Colonic mucosa (tissue), 4 donors: ENCODE data around the gene CALB2. TPM values are rescaled to one million over a fixed set of nuclear protein-coding genes. Genes with fewer than 3 reads are reported as not detected.

Source experiments
- DNase-seq: peaks from one replicate; pipeline ENCODE4 v3.0.0-alpha.2; 2020
- H3K27ac ChIP-seq: fragments of 200-600 bp; one replicate; pipeline ENCODE4 v1.8.0; 2021
- H3K27me3 ChIP-seq: fragments of 200-600 bp; one replicate; pipeline ENCODE4 v1.8.0; 2021
- H3K36me3 ChIP-seq: fragments of 200-600 bp; one replicate; pipeline ENCODE4 v1.8.0; 2021
- H3K4me1 ChIP-seq: fragments of 200-600 bp; one replicate; pipeline ENCODE4 v1.8.0; 2021; ENCODE audit warnings: mild to moderate bottlenecking
- H3K4me3 ChIP-seq: fragments of 200-600 bp; one replicate; pipeline ENCODE4 v1.8.0; 2021
- H3K9ac ChIP-seq, 2 donors: one replicate each; pipeline ENCODE4 v1.7.0; 2013; ENCODE audit warnings: control low read depth in 2 of 2, low read depth in 2 of 2, low read length in 2 of 2
- H3K9me3 ChIP-seq: fragments of 200-600 bp; one replicate; pipeline ENCODE4 v1.8.0; 2021
- intact Hi-C: fragments of 100-400 bp; cut with DNase I; formaldehyde crosslinking; loops from one replicate; pipeline ENCODE4 v1.14.1; 2022
- total RNA-seq, 2 donors: library from RNA; stranded (reverse); fragmentation: NEBNext Ultra II Directional in 1 of 2; extraction: Animal tissue kit (Norgen Biotek cat#: 25700) in 1 of 2; gene quantifications; one replicate each; pipeline ENCODE4 v1.2.1, GENCODE V29; 2021
- TF ChIP-seq, protein P1 (sequence below): fragments of 200-600 bp; IDR thresholded peaks from one replicate; pipeline ENCODE4 v1.8.0; 2022; ENCODE audit warnings: antibody characterized with exemption, mild to moderate bottlenecking
- donor health status: healthy.
- donor health status: DM: no; HTN: no; CAD: no.
- donor health status: DM: no; HTN: no; CAD: no.

Gene CALB2
- total RNA-seq, 2 donors from 2014 or later, result 0.74 to 2.8 TPM

DNA sequence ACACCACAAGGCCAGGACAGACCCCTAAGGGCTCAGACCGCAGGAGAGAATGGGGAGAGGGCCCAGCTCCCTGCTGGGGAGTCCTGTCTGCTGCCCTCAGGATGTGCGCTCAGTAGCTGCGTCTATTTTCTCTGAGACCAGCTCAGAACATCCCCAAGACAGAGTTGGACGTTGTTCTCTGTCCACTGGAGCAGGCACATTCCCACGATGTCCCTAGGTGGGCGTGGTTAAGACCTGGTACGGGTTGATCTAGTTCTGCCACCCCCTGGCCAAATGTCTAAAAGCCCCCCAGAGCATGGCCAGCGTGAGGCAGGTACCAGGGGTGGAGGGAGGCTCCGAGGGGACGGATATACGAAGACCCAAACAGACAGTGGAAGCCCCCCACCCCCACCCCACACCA, 842 bp upstream of the CALB2 start:
- intact Hi-C loops, result no loop called here
- H3K36me3 ChIP-seq, result no peaks in the 10 kb centered on the region
- no peaks in the 10 kb centered on the region for H3K27me3 ChIP-seq
- H3K4me1 ChIP-seq, result no peaks in the 10 kb centered on the region
- no peaks in the 10 kb centered on the region for H3K9me3 ChIP-seq
- no peak overlapping the region for H3K9ac ChIP-seq
- DNase-seq, result no peak
- H3K4me3 ChIP-seq, result no peak overlapping the region
- TF ChIP-seq, protein P1, sequence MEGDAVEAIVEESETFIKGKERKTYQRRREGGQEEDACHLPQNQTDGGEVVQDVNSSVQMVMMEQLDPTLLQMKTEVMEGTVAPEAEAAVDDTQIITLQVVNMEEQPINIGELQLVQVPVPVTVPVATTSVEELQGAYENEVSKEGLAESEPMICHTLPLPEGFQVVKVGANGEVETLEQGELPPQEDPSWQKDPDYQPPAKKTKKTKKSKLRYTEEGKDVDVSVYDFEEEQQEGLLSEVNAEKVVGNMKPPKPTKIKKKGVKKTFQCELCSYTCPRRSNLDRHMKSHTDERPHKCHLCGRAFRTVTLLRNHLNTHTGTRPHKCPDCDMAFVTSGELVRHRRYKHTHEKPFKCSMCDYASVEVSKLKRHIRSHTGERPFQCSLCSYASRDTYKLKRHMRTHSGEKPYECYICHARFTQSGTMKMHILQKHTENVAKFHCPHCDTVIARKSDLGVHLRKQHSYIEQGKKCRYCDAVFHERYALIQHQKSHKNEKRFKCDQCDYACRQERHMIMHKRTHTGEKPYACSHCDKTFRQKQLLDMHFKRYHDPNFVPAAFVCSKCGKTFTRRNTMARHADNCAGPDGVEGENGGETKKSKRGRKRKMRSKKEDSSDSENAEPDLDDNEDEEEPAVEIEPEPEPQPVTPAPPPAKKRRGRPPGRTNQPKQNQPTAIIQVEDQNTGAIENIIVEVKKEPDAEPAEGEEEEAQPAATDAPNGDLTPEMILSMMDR, result no peak
- H3K27ac ChIP-seq, result no peak overlapping the region

DNA sequence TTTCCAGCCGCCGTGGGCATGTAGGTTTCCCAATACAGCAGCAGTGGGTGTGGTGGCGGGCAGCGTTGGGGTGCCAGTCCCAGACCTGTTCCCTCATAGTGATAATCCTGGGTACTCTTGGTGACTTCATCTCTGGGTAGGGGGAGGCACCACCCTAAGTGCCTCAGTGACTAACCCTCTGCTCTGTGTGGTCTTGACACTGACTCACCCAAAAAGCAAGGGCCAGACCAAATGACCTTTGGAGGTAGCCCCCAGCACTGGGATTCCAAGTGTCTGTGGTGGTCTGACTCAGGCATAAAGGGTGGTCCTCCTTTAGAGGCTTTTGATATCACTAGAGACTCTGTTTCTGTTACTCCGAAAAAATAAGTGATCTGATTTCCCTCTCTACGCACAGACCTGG, 908 bp downstream of the CALB2 start:
- intact Hi-C loops, result no loop called here
- Histone ChIP-seq H3K4me3 (no peak overlapping the region), H3K27me3 (no peaks in the 10 kb centered on the region), H3K36me3 (no peaks in the 10 kb centered on the region), H3K27ac (no peak overlapping the region), H3K9ac (no peak overlapping the region), H3K4me1 (no peaks in the 10 kb centered on the region), H3K9me3 (no peaks in the 10 kb centered on the region)
- no peak for DNase-seq
- TF ChIP-seq, protein P1, result no peak

DNA sequence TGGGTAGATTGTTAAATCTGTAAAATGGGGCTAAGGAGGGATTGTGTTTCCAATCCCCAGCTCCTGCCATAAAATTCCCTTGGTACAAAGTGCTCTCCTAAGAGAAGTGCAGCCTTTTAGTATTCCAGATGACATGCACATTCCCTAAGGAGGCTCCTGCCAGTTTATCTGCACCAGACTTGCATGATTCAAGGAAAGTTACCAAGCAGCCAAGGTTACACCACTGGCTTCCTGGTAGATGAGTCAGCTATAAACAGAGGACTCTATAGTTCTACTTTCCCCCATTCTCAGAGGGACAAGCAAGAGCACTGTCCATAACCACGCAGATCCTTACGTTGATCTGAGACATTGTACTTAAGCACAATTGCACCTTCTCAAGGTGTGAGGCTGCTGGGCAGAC, 1.9 kb downstream of the CALB2 start:
- H3K9me3 ChIP-seq, result no peaks in the 10 kb centered on the region
- H3K27me3 ChIP-seq, result no peaks in the 10 kb centered on the region
- DNase-seq, result no peak
- intact Hi-C loops, result no loop called here
- H3K9ac ChIP-seq, result no peak overlapping the region
- H3K4me1 ChIP-seq, result no peaks in the 10 kb centered on the region
- H3K36me3 ChIP-seq, result no peaks in the 10 kb centered on the region
- H3K4me3 ChIP-seq, result no peak overlapping the region
- H3K27ac ChIP-seq, result no peak overlapping the region
- TF ChIP-seq, protein P1, result no peak

DNA sequence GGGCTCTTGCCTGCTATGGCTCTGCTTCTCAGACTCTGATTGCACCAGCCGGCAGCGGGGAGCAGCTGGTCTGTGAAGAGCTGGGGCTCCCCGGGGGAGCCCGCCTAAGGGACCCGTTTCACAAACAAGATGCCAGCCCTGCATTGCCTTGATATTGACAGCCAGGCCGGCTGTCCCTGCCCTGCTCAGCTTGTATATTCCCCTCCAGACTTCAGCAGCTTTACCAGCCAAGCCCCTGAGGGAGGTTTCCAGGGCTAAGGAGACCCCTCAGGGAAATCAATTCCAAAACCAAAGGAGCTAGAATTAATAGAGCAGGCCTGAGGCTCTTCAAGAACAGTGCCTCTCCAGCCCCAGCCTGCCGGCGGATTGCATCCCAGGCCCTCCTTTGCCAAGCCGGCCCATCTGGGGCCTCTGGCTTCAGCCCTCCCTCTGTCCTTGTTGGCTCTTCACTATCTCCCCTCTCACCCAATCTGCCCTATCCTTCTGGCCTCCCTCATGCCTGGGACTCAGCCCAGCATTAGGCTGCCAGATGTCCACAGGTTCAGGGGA, 5.7 kb downstream of the CALB2 start:
- Histone ChIP-seq H3K9ac (no peak overlapping the region), H3K27me3 (no peaks in the 10 kb centered on the region), H3K9me3 (no peaks in the 10 kb centered on the region), H3K4me1 (no peaks in the 10 kb centered on the region), H3K36me3 (no peaks in the 10 kb centered on the region), H3K27ac (no peak overlapping the region), H3K4me3 (no peak overlapping the region)
- intact Hi-C loops, result no loop called here
- no peak for DNase-seq
- TF ChIP-seq, protein P1, result no peak

DNA sequence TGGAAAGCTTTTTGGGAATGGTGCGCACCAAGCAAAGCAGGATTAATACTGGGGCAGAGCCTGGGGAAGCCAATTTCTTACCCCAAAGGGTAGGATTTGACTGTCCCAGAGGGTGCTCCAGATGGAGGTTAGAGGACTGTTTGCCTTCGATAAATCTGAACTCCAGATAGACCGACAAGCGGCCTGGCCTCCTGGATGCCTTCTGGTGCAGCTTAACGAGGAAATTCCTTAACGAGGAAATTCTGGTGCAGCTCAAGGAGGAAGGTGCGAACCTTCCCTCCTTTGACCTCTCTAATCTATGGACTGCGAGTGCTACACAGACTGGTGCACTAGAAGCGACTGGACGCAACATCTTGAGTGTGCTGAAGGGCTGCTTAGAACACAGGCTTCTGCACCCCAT, 6.5 kb downstream of the CALB2 start:
- H3K36me3 ChIP-seq, result no peaks in the 10 kb centered on the region
- no peak overlapping the region for H3K27ac ChIP-seq
- H3K4me3 ChIP-seq, result no peak overlapping the region
- H3K9me3 ChIP-seq, result no peaks in the 10 kb centered on the region
- H3K9ac ChIP-seq, result no peak overlapping the region
- intact Hi-C loops, result no loop called here
- no peak for DNase-seq
- no peaks in the 10 kb centered on the region for H3K27me3 ChIP-seq
- H3K4me1 ChIP-seq, result no peaks in the 10 kb centered on the region
- TF ChIP-seq, protein P1, result no peak
